GM13977 (cell line): ENCODE measurements around the gene TMPRSS11D.

ENCODE experiments used
- DNase-seq: peaks from one replicate; pipeline ENCODE4 v3.0.0; 2012; ENCODE audit warnings: low spot score
- CTCF ChIP-seq: IDR thresholded peaks from 2 replicates; pipeline ENCODE4 v1.5.1; 2012; ENCODE audit warnings: mild to moderate bottlenecking, control low read depth; ENCODE audit not compliant: insufficient read depth; ENCODE audit errors: extremely low read depth, missing control alignments
- in situ Hi-C: fragments of 300-500 bp; cut with MboI; formaldehyde crosslinking; loops from one replicate; pipeline ENCODE4 v1.12.0; 2022; ENCODE audit warnings: low sequenced_read_pairs, low pct_unique_long_range_greater_than_20kb, mixed read lengths, inconsistent platforms; ENCODE audit not compliant: unreplicated experiment

TMPRSS11D gene

GRCh38 chr4:67869580-67870190 is 14.1 kb downstream of the TMPRSS11D start:
- no peak for DNase-seq
- in situ Hi-C loops: no loop called here
- TF ChIP-seq CTCF: no peak

GRCh38 chr4:67861513-67861912 is 22.3 kb downstream of the TMPRSS11D start:
- in situ Hi-C loops: no loop called here
- DNase-seq: no peak
- TF ChIP-seq CTCF: no peak

GRCh38 chr4:67853336-67853735 is 30.5 kb downstream of the TMPRSS11D start:
- no peak for TF ChIP-seq CTCF
- DNase-seq: no peak
- in situ Hi-C loops: no loop called here

GRCh38 chr4:67820903-67821302 is 62.9 kb downstream of the TMPRSS11D start:
- in situ Hi-C loops: no loop called here
- TF ChIP-seq CTCF: no peak
- no peak for DNase-seq

GRCh38 chr4:67810011-67810410 is 73.8 kb downstream of the TMPRSS11D start:
- DNase-seq: no peak
- in situ Hi-C loops: no loop called here
- no peak for TF ChIP-seq CTCF

GRCh38 chr4:67809502-67809901 is 74.3 kb downstream of the TMPRSS11D start:
- no peak for DNase-seq
- TF ChIP-seq CTCF: no peak
- in situ Hi-C loops: no loop called here
